Endodermal cell (in vitro differentiated cells): ENCODE results near the gene TNK2. TPM values are rescaled to one million over a fixed set of nuclear protein-coding genes. Genes with fewer than 3 reads are reported as not detected.
A peak's percentile ranks its signal among the peaks of the same experiment; 100 is the strongest.

ENCODE experiments used
- DNase-seq: peaks from one replicate; pipeline ENCODE4 v3.0.0-alpha.2; 2017
- H3K27ac ChIP-seq: 2 replicates; pipeline ENCODE4 v1.5.1; 2013; ENCODE audit warnings: mild to moderate bottlenecking, low read depth, low read length, moderate library complexity
- H3K27me3 ChIP-seq: 2 replicates; pipeline ENCODE4 v1.6.1; 2013; ENCODE audit warnings: mild to moderate bottlenecking, low read length, moderate library complexity; ENCODE audit not compliant: insufficient read depth, control insufficient read depth, poor library complexity, severe bottlenecking
- H3K36me3 ChIP-seq: 2 replicates; pipeline ENCODE4 v1.7.0; 2013; ENCODE audit warnings: mild to moderate bottlenecking, low read length, moderate library complexity; ENCODE audit not compliant: control insufficient read depth, insufficient read depth
- H3K4me1 ChIP-seq: one replicate; pipeline ENCODE4 v1.7.0; 2013; ENCODE audit warnings: low read length; ENCODE audit not compliant: control insufficient read depth, insufficient read depth
- H3K4me3 ChIP-seq: 2 replicates; pipeline ENCODE4 v1.5.1; 2013; ENCODE audit warnings: mild to moderate bottlenecking, low read length, moderate library complexity
- H3K9ac ChIP-seq: 2 replicates; pipeline ENCODE4 v1.6.1; 2013; ENCODE audit warnings: mild to moderate bottlenecking, low read length, moderate library complexity; ENCODE audit not compliant: poor library complexity, severe bottlenecking; ENCODE audit errors: extremely low read depth
- H3K9me3 ChIP-seq: 2 replicates; pipeline ENCODE4 v1.6.1; 2013; ENCODE audit warnings: mild to moderate bottlenecking, low read length, moderate library complexity; ENCODE audit not compliant: control insufficient read depth
- H3K27ac Mint-ChIP-seq: 2 replicates; pipeline ENCODE4 v1.8.0; 2020; ENCODE audit warnings: mixed read lengths
- H3K27me3 Mint-ChIP-seq: 2 replicates; pipeline ENCODE4 v1.8.0; 2021; ENCODE audit warnings: mild to moderate bottlenecking, mixed read lengths; ENCODE audit not compliant: insufficient read depth
- H3K36me3 Mint-ChIP-seq: 2 replicates; pipeline ENCODE4 v1.8.0; 2020; ENCODE audit warnings: low read depth, mixed read lengths
- H3K4me1 Mint-ChIP-seq: 2 replicates; pipeline ENCODE4 v1.8.0; 2020; ENCODE audit warnings: mixed read lengths
- H3K4me3 Mint-ChIP-seq: 2 replicates; pipeline ENCODE4 v1.8.0; 2020; ENCODE audit warnings: mild to moderate bottlenecking, moderate library complexity, mixed read lengths
- H3K9me3 Mint-ChIP-seq: 2 replicates; pipeline ENCODE4 v1.8.0; 2020; ENCODE audit warnings: mild to moderate bottlenecking, mixed read lengths
- CTCF ChIP-seq: fragments of 200-600 bp; sonication (generic); conservative IDR thresholded peaks from 2 replicates; pipeline ENCODE4 v1.5.0; 2021; ENCODE audit warnings: antibody characterized with exemption, mild to moderate bottlenecking
- WGBS, 2 experiments: methylation state at CpG; one replicate each; pipeline versions ENCODE4 v1.1.5 to v1.1.7; 2013; ENCODE audit warnings: missing lambda C conversion rate in 2 of 2, mixed read lengths in 1 of 2; ENCODE audit not compliant: insufficient coverage in 1 of 2, insufficient read length in 1 of 2; 5-methylcytosine and 5-hydroxymethylcytosine counted together
- total RNA-seq, 2 donors: library from RNA; stranded (reverse); fragmentation: NEBNext Ultra II Directional in 1 of 2; extraction: Animal tissue kit (Norgen Biotek cat#: 25700) in 1 of 2; gene quantifications; 2 replicates in 1 of 2; 3 replicates in 1 of 2; pipeline ENCODE4 v1.2.1, GENCODE V29; 2021

The TNK2 gene
- total RNA-seq, 2 donors from 2014 or later: 53.2 to 85.7 TPM

GRCh38 chr3:195820901-195821300 lies 87.5 kb downstream of the TNK2 start:
- no peaks in the 10 kb centered on the region for H3K27me3 Mint-ChIP-seq
- Histone ChIP-seq H3K4me1 (no peaks in the 10 kb centered on the region), H3K4me3 (no peak overlapping the region), H3K36me3 (no peaks in the 10 kb centered on the region), H3K9ac (no peak overlapping the region), H3K27ac (no peak overlapping the region), H3K9me3 (no peaks in the 10 kb centered on the region), H3K27me3 (no peaks in the 10 kb centered on the region)
- 91 to 93% methylated on average over 3 to 5 of the region's 5 CpGs for whole genome bisulfite sequencing, 2 experiments
- TF ChIP-seq CTCF: no peak
- DNase-seq: peak; percentile 38
- no peak overlapping the region for H3K4me3 Mint-ChIP-seq
- no peak overlapping the region for H3K27ac Mint-ChIP-seq
- H3K4me1 Mint-ChIP-seq: peaks cover 10% of the 10 kb centered on the region
- no peaks in the 10 kb centered on the region for H3K36me3 Mint-ChIP-seq
- no peaks in the 10 kb centered on the region for H3K9me3 Mint-ChIP-seq

GRCh38 chr3:195820186-195820585 lies 88.2 kb downstream of the TNK2 start:
- no peaks in the 10 kb centered on the region for H3K9me3 Mint-ChIP-seq
- no peak for DNase-seq
- Histone ChIP-seq H3K9ac (no peak overlapping the region), H3K4me3 (no peak overlapping the region), H3K4me1 (no peaks in the 10 kb centered on the region), H3K36me3 (no peaks in the 10 kb centered on the region), H3K27me3 (no peaks in the 10 kb centered on the region), H3K9me3 (no peaks in the 10 kb centered on the region), H3K27ac (no peak overlapping the region)
- H3K4me1 Mint-ChIP-seq: peaks cover 10% of the 10 kb centered on the region
- H3K27me3 Mint-ChIP-seq: no peaks in the 10 kb centered on the region
- H3K36me3 Mint-ChIP-seq: no peaks in the 10 kb centered on the region
- 90% methylated on average over 8 of the region's 8 CpGs for WGBS, 2 experiments
- no peak overlapping the region for H3K27ac Mint-ChIP-seq
- TF ChIP-seq CTCF: no peak
- H3K4me3 Mint-ChIP-seq: no peak overlapping the region

GRCh38 chr3:195818301-195818700 lies 90.0 kb downstream of the TNK2 start:
- no peaks in the 10 kb centered on the region for H3K36me3 ChIP-seq
- H3K27me3 ChIP-seq: no peaks in the 10 kb centered on the region
- H3K9me3 ChIP-seq: no peaks in the 10 kb centered on the region
- Mint-ChIP-seq H3K27me3 (no peaks in the 10 kb centered on the region), H3K4me1 (peaks cover 8% of the 10 kb centered on the region), H3K27ac (no peak overlapping the region), H3K4me3 (no peak overlapping the region), H3K36me3 (no peaks in the 10 kb centered on the region), H3K9me3 (no peaks in the 10 kb centered on the region)
- H3K27ac ChIP-seq: no peak overlapping the region
- peak; percentile 29 for DNase-seq
- no peak overlapping the region for H3K4me3 ChIP-seq
- WGBS, 2 experiments: 92 to 96% methylated on average over 16 to 21 of the region's 21 CpGs
- TF ChIP-seq CTCF: no peak
- H3K9ac ChIP-seq: no peak overlapping the region
- no peaks in the 10 kb centered on the region for H3K4me1 ChIP-seq
